GM23338 (cell line): ENCODE results near the gene FCRL6.

Source experiments
- CREB1 ChIP-seq: fragments of 250-450 bp; sonication (Bioruptor Pico); IDR thresholded peaks from 2 replicates; pipeline ENCODE4 v1.5.0; 2020; ENCODE audit warnings: low read depth, mild to moderate bottlenecking, moderate library complexity
- CTCF ChIP-seq, 2 experiments: fragments of 200-600 bp in 1 of 2; sonication (generic) in 1 of 2; conservative IDR thresholded peaks; 2 replicates each; pipeline versions ENCODE4 v1.5.1 to v1.6.1; 2016 to 2017; ENCODE audit warnings: antibody characterized with exemption in 2 of 2, low read depth in 2 of 2, mild to moderate bottlenecking in 2 of 2, moderate library complexity in 1 of 2
- ETS1 ChIP-seq: IDR thresholded peaks from 2 replicates; pipeline ENCODE4 v1.6.1; 2016; ENCODE audit warnings: antibody characterized with exemption
- EZH2 ChIP-seq: fragments of 200-600 bp; sonication (generic); IDR thresholded peaks from one replicate; pipeline ENCODE4 v1.8.0; 2017; ENCODE audit warnings: antibody characterized with exemption, mild to moderate bottlenecking, low read depth; ENCODE audit not compliant: unreplicated experiment
- EZH2phosphoT487 ChIP-seq: fragments of 200-600 bp; sonication (generic); IDR thresholded peaks from one replicate; pipeline ENCODE4 v1.8.1; 2018; ENCODE audit warnings: antibody characterized with exemption; ENCODE audit not compliant: unreplicated experiment
- JUNB ChIP-seq: IDR thresholded peaks from one replicate; pipeline ENCODE4 v1.6.1; 2016; ENCODE audit warnings: antibody characterized with exemption; ENCODE audit not compliant: unreplicated experiment
- NANOG ChIP-seq: IDR thresholded peaks from 2 replicates; pipeline ENCODE4 v1.6.1; 2016; ENCODE audit warnings: antibody characterized with exemption, borderline replicate concordance
- POLR2AphosphoS5 ChIP-seq: IDR thresholded peaks from 2 replicates; pipeline ENCODE4 v1.6.1; 2016; ENCODE audit warnings: antibody characterized with exemption, low read depth
- REST ChIP-seq: IDR thresholded peaks from one replicate; pipeline ENCODE4 v1.6.1; 2018; ENCODE audit warnings: antibody characterized with exemption; ENCODE audit not compliant: unreplicated experiment
- ZNF114 ChIP-seq: fragments of 250-450 bp; sonication (Bioruptor Pico); IDR thresholded peaks from 2 replicates; pipeline ENCODE4 v1.5.0; 2020; ENCODE audit warnings: mild to moderate bottlenecking, moderate library complexity

- TF ChIP-seq CTCF (conservative IDR thresholded peaks at IDR 0.05; ENCODE audit: low read depth in 2 of 2) = no peak
- TF ChIP-seq CREB1 (CRISPR knock-in tag) = no peak
- no peak for TF ChIP-seq NANOG
- no peak for TF ChIP-seq EZH2
- no peak for TF ChIP-seq EZH2phosphoT487
- no peak for TF ChIP-seq JUNB
- no peak for TF ChIP-seq REST
- no peak for TF ChIP-seq ZNF114 (CRISPR knock-in tag)
- no peak for TF ChIP-seq POLR2AphosphoS5
- no peak for TF ChIP-seq ETS1
Observed at GRCh38 chr1:159783724-159784123, 18.4 kb upstream of the FCRL6 start.
